Measurements from ENCODE around the gene OPN1LW.

The OPN1LW gene

DNA sequence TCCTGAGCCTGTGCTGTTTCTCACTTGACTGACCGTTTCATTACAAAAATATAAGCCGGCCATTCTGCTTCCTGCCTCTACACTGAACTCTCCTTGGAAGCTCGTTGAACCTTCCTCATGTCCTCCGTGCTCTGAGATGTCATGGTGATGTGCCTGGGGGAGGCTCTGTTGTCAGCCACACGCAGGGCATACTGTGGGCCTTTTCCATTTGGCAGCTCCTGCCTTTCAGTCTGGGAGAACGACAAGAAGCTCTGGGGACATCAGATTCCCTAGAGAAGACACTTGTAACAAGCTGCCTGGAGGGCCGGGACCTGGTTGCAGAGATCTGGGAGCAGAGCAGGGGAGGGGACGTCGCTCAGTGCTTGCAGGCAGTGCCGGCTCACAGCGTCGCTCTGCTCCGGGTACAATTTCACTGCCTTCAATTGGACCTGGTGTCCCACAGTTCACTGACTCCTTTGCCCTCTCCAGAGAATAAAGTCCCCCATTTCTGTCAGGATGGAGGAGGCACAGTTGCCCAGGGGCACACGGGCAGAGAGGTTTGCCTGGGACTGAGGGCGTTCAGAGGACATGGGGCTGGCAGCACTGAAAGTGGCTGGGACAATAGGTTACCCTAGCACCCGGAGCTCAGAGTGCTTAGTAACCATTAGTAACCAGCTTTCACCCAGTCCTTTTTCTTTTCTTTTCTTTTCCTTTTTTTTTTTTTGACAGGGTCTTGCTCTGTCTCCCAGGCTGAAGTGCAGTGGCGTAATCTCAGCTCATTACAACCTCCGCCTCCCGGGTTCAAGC is 27.4 kb upstream of the OPN1LW start:
- no peaks in the 10 kb centered on the region for H3K27me3 ChIP-seq (ENCODE audit: control insufficient read depth, insufficient read depth, low read length)
- no peak overlapping the region for H3K27ac ChIP-seq (ENCODE audit: low read depth, low read length)
- peaks cover 9% of the 10 kb centered on the region; the same call in 1 of the 2 replicates for H3K4me1 ChIP-seq (ENCODE audit: control insufficient read depth, insufficient read depth, low read length)
- H3K4me3 ChIP-seq (ENCODE audit: low read depth, low read length) = no peak overlapping the region
- peaks cover 15% of the 10 kb centered on the region; the same call in 1 of the 2 replicates for H3K9me3 ChIP-seq (ENCODE audit: control insufficient read depth, insufficient read depth, low read depth, low read length)
- H3K9ac ChIP-seq (ENCODE audit: low read length) = no peak overlapping the region
- no peaks in the 10 kb centered on the region for H3K36me3 ChIP-seq (ENCODE audit: control insufficient read depth, insufficient read depth, low read length)

GRCh38 chrX:154117566-154117965 is 26.5 kb upstream of the OPN1LW start:
- H3K27me3 ChIP-seq (ENCODE audit: control insufficient read depth, insufficient read depth, low read length) = no peaks in the 10 kb centered on the region
- H3K36me3 ChIP-seq (ENCODE audit: control insufficient read depth, insufficient read depth, low read length) = no peaks in the 10 kb centered on the region
- H3K4me1 ChIP-seq (ENCODE audit: control insufficient read depth, insufficient read depth, low read length) = peaks cover 9% of the 10 kb centered on the region; the same call in 1 of the 2 replicates
- H3K4me3 ChIP-seq (ENCODE audit: low read depth, low read length) = no peak overlapping the region
- no peak overlapping the region for H3K27ac ChIP-seq (ENCODE audit: low read depth, low read length)
- H3K9ac ChIP-seq (ENCODE audit: low read length) = no peak overlapping the region
- peaks cover 17% of the 10 kb centered on the region; the same call in 1 of the 2 replicates for H3K9me3 ChIP-seq (ENCODE audit: control insufficient read depth, insufficient read depth, low read depth, low read length)

DNA sequence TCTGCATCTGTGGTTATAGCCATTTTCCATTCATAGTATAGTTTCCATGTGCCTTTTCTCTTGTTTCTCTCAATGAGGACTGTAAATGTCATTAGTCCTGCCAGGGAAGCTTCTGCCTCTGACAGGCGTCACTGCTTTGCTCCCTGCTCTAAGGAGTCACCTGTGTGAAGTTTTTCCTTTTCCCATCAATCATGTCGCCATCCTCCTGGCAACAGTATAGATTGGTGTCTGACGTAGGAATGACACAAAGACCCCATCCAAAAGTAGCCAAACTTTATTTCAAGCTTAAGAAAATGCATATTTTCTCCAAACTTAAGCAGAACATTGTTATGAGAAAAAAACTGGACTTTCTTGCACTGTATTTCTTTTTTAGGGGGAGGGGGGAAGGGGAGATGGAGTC is 23.5 kb upstream of the OPN1LW start:
- Histone ChIP-seq H3K9ac (ENCODE audit: low read length) (no peak overlapping the region), H3K9me3 (ENCODE audit: control insufficient read depth, insufficient read depth, low read depth, low read length) (peaks cover 16% of the 10 kb centered on the region), H3K4me1 (ENCODE audit: control insufficient read depth, insufficient read depth, low read length) (peaks cover 9% of the 10 kb centered on the region; the same call in 1 of the 2 replicates), H3K27ac (ENCODE audit: low read depth, low read length) (no peak overlapping the region), H3K36me3 (ENCODE audit: control insufficient read depth, insufficient read depth, low read length) (no peaks in the 10 kb centered on the region), H3K27me3 (ENCODE audit: control insufficient read depth, insufficient read depth, low read length) (no peaks in the 10 kb centered on the region), H3K4me3 (ENCODE audit: low read depth, low read length) (no peak overlapping the region)

- no peaks in the 10 kb centered on the region for H3K27me3 ChIP-seq (ENCODE audit: control insufficient read depth, insufficient read depth, low read length)
- no peak overlapping the region for H3K4me3 ChIP-seq (ENCODE audit: low read depth, low read length)
- H3K27ac ChIP-seq (ENCODE audit: low read depth, low read length) = no peak overlapping the region
- no peak overlapping the region for H3K9ac ChIP-seq (ENCODE audit: low read length)
- H3K9me3 ChIP-seq (ENCODE audit: control insufficient read depth, insufficient read depth, low read depth, low read length) = peaks cover 23% of the 10 kb centered on the region
- no peaks in the 10 kb centered on the region for H3K36me3 ChIP-seq (ENCODE audit: control insufficient read depth, insufficient read depth, low read length)
- peaks cover 6% of the 10 kb centered on the region; the same call in 1 of the 2 replicates for H3K4me1 ChIP-seq (ENCODE audit: control insufficient read depth, insufficient read depth, low read length)
Measured at GRCh38 chrX:154121207-154121606, 22.8 kb upstream of the OPN1LW start.

GRCh38 chrX:154121961-154122360 is 22.1 kb upstream of the OPN1LW start:
- Histone ChIP-seq H3K4me3 (ENCODE audit: low read depth, low read length) (no peak overlapping the region), H3K36me3 (ENCODE audit: control insufficient read depth, insufficient read depth, low read length) (no peaks in the 10 kb centered on the region), H3K9ac (ENCODE audit: low read length) (no peak overlapping the region), H3K27me3 (ENCODE audit: control insufficient read depth, insufficient read depth, low read length) (no peaks in the 10 kb centered on the region), H3K27ac (ENCODE audit: low read depth, low read length) (no peak overlapping the region), H3K4me1 (ENCODE audit: control insufficient read depth, insufficient read depth, low read length) (no peaks in the 10 kb centered on the region), H3K9me3 (ENCODE audit: control insufficient read depth, insufficient read depth, low read depth, low read length) (peaks cover 30% of the 10 kb centered on the region)

DNA sequence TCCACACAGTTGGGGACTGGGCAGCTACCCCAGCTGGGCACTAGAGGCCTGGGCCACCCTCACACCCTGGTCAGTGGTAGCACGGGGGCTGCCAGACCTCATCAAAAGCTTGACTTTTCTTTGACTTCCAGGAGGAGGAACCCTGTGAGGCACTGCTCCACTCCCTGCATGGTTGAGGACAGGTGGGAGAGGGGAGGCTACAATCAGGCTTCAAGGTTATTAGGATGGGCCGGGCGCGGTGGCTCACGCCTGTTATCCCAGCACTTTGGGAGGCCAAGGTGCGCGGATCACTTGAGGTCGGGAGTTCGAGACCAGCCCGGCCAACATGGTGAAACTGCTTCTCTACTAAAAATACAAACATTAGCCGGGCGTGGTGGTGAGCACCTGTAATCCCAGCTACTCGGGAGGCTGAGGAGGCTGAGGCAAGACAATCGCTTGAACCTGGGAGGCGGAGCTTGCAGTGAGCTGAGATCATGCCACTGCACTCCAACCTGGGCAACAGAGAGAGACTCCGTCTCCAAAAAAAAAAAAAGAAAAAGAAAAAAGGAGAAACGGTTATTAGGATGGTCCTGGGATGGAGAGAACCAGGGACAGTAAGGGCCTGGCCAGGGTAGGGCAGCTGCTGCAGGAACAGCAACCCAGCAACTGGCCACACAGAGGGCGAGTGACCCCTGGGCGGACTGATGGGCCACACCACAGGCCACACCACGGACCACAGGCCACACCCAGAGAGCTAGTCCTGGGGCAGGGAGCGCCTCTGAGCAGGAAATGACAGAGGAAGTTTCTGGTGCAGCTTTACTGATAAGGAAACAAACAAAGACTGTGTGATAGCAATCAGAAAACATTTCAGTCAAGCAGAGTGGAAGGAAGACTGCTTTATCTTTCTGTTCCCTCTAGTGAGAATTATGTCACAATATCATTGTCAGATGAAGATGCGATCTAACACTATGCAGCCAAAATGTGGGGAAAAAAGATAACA is 20.5 kb upstream of the OPN1LW start:
- no peaks in the 10 kb centered on the region for H3K4me1 ChIP-seq (ENCODE audit: control insufficient read depth, insufficient read depth, low read length)
- no peaks in the 10 kb centered on the region for H3K36me3 ChIP-seq (ENCODE audit: control insufficient read depth, insufficient read depth, low read length)
- no peaks in the 10 kb centered on the region for H3K27me3 ChIP-seq (ENCODE audit: control insufficient read depth, insufficient read depth, low read length)
- H3K4me3 ChIP-seq (ENCODE audit: low read depth, low read length) = no peak overlapping the region
- H3K9me3 ChIP-seq (ENCODE audit: control insufficient read depth, insufficient read depth, low read depth, low read length) = peaks cover 31% of the 10 kb centered on the region
- no peak overlapping the region for H3K9ac ChIP-seq (ENCODE audit: low read length)
- no peak overlapping the region for H3K27ac ChIP-seq (ENCODE audit: low read depth, low read length)

DNA sequence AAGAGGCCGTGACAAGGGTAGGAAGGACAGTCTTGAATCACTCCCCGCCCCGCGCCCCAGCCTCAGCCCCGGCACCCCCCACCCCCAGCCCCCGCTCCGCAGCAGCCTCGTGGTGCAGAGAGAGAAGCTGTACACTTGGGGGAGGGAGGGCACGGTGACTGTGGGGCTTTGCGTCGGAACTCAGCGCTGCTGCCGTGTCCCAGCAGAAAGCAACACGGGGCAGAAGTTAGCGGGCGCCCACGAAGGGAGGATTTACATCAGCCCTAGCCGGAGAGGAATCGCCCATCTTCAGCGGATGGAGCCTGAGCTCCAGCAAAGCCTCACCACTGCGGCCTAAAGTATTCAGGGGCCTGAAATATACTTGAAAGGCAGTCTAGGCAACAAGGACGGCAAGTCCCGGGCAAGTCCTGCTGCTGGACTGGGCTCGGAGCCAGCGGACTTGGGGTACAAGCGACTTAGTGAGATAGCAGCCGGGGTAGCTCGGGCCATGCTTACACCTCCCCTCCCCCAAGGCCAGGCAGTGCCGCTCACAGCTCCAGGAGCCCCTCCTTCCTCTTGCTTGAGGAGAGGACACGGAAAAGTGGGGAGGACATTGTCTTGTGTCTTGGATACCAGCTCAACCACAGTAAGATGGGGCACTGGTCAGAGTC is 18.5 kb upstream of the OPN1LW start:
- peaks cover 30% of the 10 kb centered on the region for H3K9me3 ChIP-seq (ENCODE audit: control insufficient read depth, insufficient read depth, low read depth, low read length)
- H3K36me3 ChIP-seq (ENCODE audit: control insufficient read depth, insufficient read depth, low read length) = no peaks in the 10 kb centered on the region
- H3K4me1 ChIP-seq (ENCODE audit: control insufficient read depth, insufficient read depth, low read length) = no peaks in the 10 kb centered on the region
- H3K27me3 ChIP-seq (ENCODE audit: control insufficient read depth, insufficient read depth, low read length) = no peaks in the 10 kb centered on the region
- H3K4me3 ChIP-seq (ENCODE audit: low read depth, low read length) = no peak overlapping the region
- H3K27ac ChIP-seq (ENCODE audit: low read depth, low read length) = no peak overlapping the region
- H3K9ac ChIP-seq (ENCODE audit: low read length) = no peak overlapping the region

- H3K9ac ChIP-seq (ENCODE audit: low read length) = no peak overlapping the region
- H3K4me3 ChIP-seq (ENCODE audit: low read depth, low read length) = no peak overlapping the region
- H3K9me3 ChIP-seq (ENCODE audit: control insufficient read depth, insufficient read depth, low read depth, low read length) = peaks cover 28% of the 10 kb centered on the region
Measured at GRCh38 chrX:154126101-154126500, 17.9 kb upstream of the OPN1LW start.

DNA sequence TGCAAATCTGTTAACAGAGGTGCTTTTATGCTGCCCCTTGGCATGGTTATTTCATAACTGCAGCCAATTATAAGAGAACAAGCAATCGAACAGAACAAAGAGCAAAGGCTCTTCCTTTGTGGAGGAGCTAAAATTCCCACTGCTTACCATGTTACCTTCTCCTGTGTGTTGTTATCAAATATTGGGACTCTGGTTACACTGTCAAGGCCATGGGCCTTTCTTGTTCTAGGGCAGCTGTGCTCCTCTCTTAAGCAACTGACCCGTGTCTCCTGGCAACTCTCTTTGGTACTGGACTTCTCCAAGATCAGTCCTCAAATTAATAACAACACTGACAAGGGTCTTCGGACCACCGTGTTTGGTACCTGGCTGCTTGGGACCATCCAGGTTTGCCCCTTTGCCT is 12.1 kb upstream of the OPN1LW start:
- Histone ChIP-seq H3K4me3 (ENCODE audit: low read depth, low read length) (no peak overlapping the region), H3K27ac (ENCODE audit: low read depth, low read length) (no peak overlapping the region), H3K9ac (ENCODE audit: low read length) (no peak overlapping the region), H3K4me1 (ENCODE audit: control insufficient read depth, insufficient read depth, low read length) (peaks cover 4% of the 10 kb centered on the region; the same call in 1 of the 2 replicates), H3K27me3 (ENCODE audit: control insufficient read depth, insufficient read depth, low read length) (peaks cover 7% of the 10 kb centered on the region), H3K9me3 (ENCODE audit: control insufficient read depth, insufficient read depth, low read depth, low read length) (peaks cover 10% of the 10 kb centered on the region; the same call in 1 of the 2 replicates), H3K36me3 (ENCODE audit: control insufficient read depth, insufficient read depth, low read length) (no peaks in the 10 kb centered on the region)

More at GRCh38 chrX:154126101-154126500, 17.9 kb upstream of the OPN1LW start:
- H3K36me3 ChIP-seq (ENCODE audit: control insufficient read depth, insufficient read depth, low read length) = no peaks in the 10 kb centered on the region
- H3K27ac ChIP-seq (ENCODE audit: low read depth, low read length) = no peak overlapping the region
- no peaks in the 10 kb centered on the region for H3K27me3 ChIP-seq (ENCODE audit: control insufficient read depth, insufficient read depth, low read length)
- no peaks in the 10 kb centered on the region for H3K4me1 ChIP-seq (ENCODE audit: control insufficient read depth, insufficient read depth, low read length)

DNA sequence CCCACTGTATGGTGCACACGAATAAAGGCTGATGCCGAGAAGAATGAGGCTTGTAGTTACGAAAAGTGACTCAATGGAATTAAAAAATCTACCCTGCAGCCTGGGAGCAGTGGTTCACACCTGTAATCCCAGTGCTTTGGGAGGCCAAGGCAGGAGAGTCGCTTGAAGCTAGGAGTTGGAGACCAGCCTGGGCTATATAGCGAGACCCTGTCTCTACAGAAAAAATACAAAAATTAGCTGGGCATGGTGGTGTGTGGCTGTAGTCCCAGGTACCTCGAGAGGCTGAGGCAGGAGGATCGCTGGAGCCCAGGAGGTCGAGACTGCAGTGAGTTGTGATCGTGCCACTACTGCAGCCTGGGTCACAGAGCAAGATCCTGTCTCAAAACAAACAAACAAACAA is 11.7 kb upstream of the OPN1LW start:
- H3K9me3 ChIP-seq (ENCODE audit: control insufficient read depth, insufficient read depth, low read depth, low read length) = peaks cover 6% of the 10 kb centered on the region; the same call in 1 of the 2 replicates
- H3K4me3 ChIP-seq (ENCODE audit: low read depth, low read length) = no peak overlapping the region
- H3K4me1 ChIP-seq (ENCODE audit: control insufficient read depth, insufficient read depth, low read length) = peaks cover 4% of the 10 kb centered on the region; the same call in 1 of the 2 replicates
- H3K36me3 ChIP-seq (ENCODE audit: control insufficient read depth, insufficient read depth, low read length) = no peaks in the 10 kb centered on the region
- no peak overlapping the region for H3K27ac ChIP-seq (ENCODE audit: low read depth, low read length)
- peaks cover 7% of the 10 kb centered on the region for H3K27me3 ChIP-seq (ENCODE audit: control insufficient read depth, insufficient read depth, low read length)
- no peak overlapping the region for H3K9ac ChIP-seq (ENCODE audit: low read length)

Measured in HUES6 (cell line).